ENCODE measurements around the gene AP2A1. TPM values are rescaled to one million over a fixed set of nuclear protein-coding genes. Genes with fewer than 3 reads are reported as not detected.

AP2A1 gene
- total RNA-seq, 1 donor from 2014 or later = 67.6 TPM

- no peak overlapping the region for H3K4me3 ChIP-seq
- no peaks in the 10 kb centered on the region for H3K27me3 ChIP-seq (ENCODE audit: low read depth)
- no peak overlapping the region for H3K27ac ChIP-seq
- H3K36me3 ChIP-seq = no peaks in the 10 kb centered on the region
- TF ChIP-seq CTCF (IDR thresholded peaks at IDR 0.05) = no peak
- DNase-seq (no peak), ATAC-seq (no peak)
- H3K9me3 ChIP-seq = peaks cover 9% of the 10 kb centered on the region
- intact Hi-C loops (cut with DNase I) = no loop called here
- no peaks in the 10 kb centered on the region for H3K4me1 ChIP-seq
Measured at GRCh38 chr19:49758292-49758691, 8.5 kb upstream of the AP2A1 start.

GRCh38 chr19:49761249-49761624 is 5.6 kb upstream of the AP2A1 start:
- Histone ChIP-seq H3K4me3 (no peak overlapping the region), H3K36me3 (no peaks in the 10 kb centered on the region), H3K27me3 (ENCODE audit: low read depth) (no peaks in the 10 kb centered on the region), H3K9me3 (peaks cover under 1% of the 10 kb centered on the region), H3K27ac (peak overlapping the region; percentile 59), H3K4me1 (peaks cover 9% of the 10 kb centered on the region)
- DNase-seq = no peak
- TF ChIP-seq CTCF (IDR thresholded peaks at IDR 0.05) = no peak
- intact Hi-C loops (cut with DNase I) = no loop called here
- no peak for ATAC-seq

- Histone ChIP-seq H3K9me3 (no peaks in the 10 kb centered on the region), H3K4me1 (peaks cover 9% of the 10 kb centered on the region), H3K27ac (peak overlapping the region; percentile 59), H3K4me3 (no peak overlapping the region), H3K36me3 (no peaks in the 10 kb centered on the region), H3K27me3 (ENCODE audit: low read depth) (no peaks in the 10 kb centered on the region)
- DNase-seq = no peak
- ATAC-seq = no peak
- TF ChIP-seq CTCF (IDR thresholded peaks at IDR 0.05) = peak; percentile 20
- intact Hi-C loops (cut with DNase I) = no loop called here
Measured at GRCh38 chr19:49761625-49762311, 5.0 kb upstream of the AP2A1 start.

GRCh38 chr19:49763230-49763629 is 3.6 kb upstream of the AP2A1 start, which contains the start of gene TSKS:
Gene TSKS (minus strand): TSS chr19:49763306. CDS start chr19:49763247, 59 bp downstream.
- H3K4me3 ChIP-seq = no peak within 1 kb of the TSS
- no peak for ATAC-seq
- H3K27ac ChIP-seq = peak within 1 kb of the TSS; percentile 59
- no peaks in the 10 kb centered on the region for H3K36me3 ChIP-seq
- H3K4me1 ChIP-seq = peaks cover 18% of the 10 kb centered on the region
- DNase-seq = no peak
- intact Hi-C loops (cut with DNase I) = no loop called here
- H3K9me3 ChIP-seq = no peaks in the 10 kb centered on the region
- no peak for TF ChIP-seq CTCF (IDR thresholded peaks at IDR 0.05)
- H3K27me3 ChIP-seq (ENCODE audit: low read depth) = no peaks in the 10 kb centered on the region

- no peak overlapping the region for H3K4me3 ChIP-seq
- DNase-seq = no peak
- no peaks in the 10 kb centered on the region for H3K9me3 ChIP-seq
- peaks cover 2% of the 10 kb centered on the region for H3K36me3 ChIP-seq
- intact Hi-C loops (cut with DNase I) = no loop called here
- no peak for TF ChIP-seq CTCF (IDR thresholded peaks at IDR 0.05)
- peaks cover 27% of the 10 kb centered on the region for H3K4me1 ChIP-seq
- H3K27ac ChIP-seq = no peak overlapping the region
- no peak for ATAC-seq
- H3K27me3 ChIP-seq (ENCODE audit: low read depth) = no peaks in the 10 kb centered on the region
Measured at GRCh38 chr19:49764341-49764740, 2.5 kb upstream of the AP2A1 start.

Measured in lower lobe of right lung (tissue), 2 donors.